Mesothelial cell of epicardium (in vitro differentiated cells): Measurements from ENCODE around the gene ITIH5. TPM values are rescaled to one million over a fixed set of nuclear protein-coding genes. Genes with fewer than 3 reads are reported as not detected.

Source experiments
- DNase-seq, 2 experiments: peaks; one replicate each; pipeline ENCODE4 v3.0.0; 2021; ENCODE audit warnings: low spot score in 2 of 2; ENCODE audit not compliant: unreplicated experiment in 2 of 2
- H3K27ac Mint-ChIP-seq: 2 replicates; pipeline ENCODE4 v1.8.0; 2021; ENCODE audit warnings: mixed read lengths
- H3K27me3 Mint-ChIP-seq: 2 replicates; pipeline ENCODE4 v1.8.0; 2021; ENCODE audit warnings: low read depth, mixed read lengths
- H3K36me3 Mint-ChIP-seq: 2 replicates; pipeline ENCODE4 v1.8.0; 2021; ENCODE audit warnings: mixed read lengths
- H3K4me1 Mint-ChIP-seq: 2 replicates; pipeline ENCODE4 v1.8.0; 2021; ENCODE audit warnings: mixed read lengths
- H3K4me3 Mint-ChIP-seq: 2 replicates; pipeline ENCODE4 v1.8.0; 2021; ENCODE audit warnings: mild to moderate bottlenecking, moderate library complexity, mixed read lengths
- H3K9me3 Mint-ChIP-seq: 2 replicates; pipeline ENCODE4 v1.8.0; 2021; ENCODE audit warnings: mixed read lengths
- total RNA-seq: library from RNA; stranded (reverse); gene quantifications from 3 replicates; pipeline ENCODE4 v1.2.1, GENCODE V29; 2021
- TF ChIP-seq, protein P1 (sequence below): fragments of 200-600 bp; sonication (generic); IDR thresholded peaks from one replicate; pipeline ENCODE4 v1.5.0; 2021; ENCODE audit warnings: antibody characterized with exemption; ENCODE audit not compliant: unreplicated experiment

The ITIH5 gene
- total RNA-seq, 1 donor from 2014 or later = 21.0 TPM

GRCh38 chr10:7596356-7596755, 70.4 kb downstream of the ITIH5 start:
- Mint-ChIP-seq H3K27me3 (peaks cover 4% of the 10 kb centered on the region), H3K36me3 (no peaks in the 10 kb centered on the region), H3K4me1 (no peaks in the 10 kb centered on the region), H3K27ac (no peak overlapping the region), H3K4me3 (no peak overlapping the region), H3K9me3 (no peaks in the 10 kb centered on the region)
- no peak for DNase-seq
- TF ChIP-seq, protein P1, sequence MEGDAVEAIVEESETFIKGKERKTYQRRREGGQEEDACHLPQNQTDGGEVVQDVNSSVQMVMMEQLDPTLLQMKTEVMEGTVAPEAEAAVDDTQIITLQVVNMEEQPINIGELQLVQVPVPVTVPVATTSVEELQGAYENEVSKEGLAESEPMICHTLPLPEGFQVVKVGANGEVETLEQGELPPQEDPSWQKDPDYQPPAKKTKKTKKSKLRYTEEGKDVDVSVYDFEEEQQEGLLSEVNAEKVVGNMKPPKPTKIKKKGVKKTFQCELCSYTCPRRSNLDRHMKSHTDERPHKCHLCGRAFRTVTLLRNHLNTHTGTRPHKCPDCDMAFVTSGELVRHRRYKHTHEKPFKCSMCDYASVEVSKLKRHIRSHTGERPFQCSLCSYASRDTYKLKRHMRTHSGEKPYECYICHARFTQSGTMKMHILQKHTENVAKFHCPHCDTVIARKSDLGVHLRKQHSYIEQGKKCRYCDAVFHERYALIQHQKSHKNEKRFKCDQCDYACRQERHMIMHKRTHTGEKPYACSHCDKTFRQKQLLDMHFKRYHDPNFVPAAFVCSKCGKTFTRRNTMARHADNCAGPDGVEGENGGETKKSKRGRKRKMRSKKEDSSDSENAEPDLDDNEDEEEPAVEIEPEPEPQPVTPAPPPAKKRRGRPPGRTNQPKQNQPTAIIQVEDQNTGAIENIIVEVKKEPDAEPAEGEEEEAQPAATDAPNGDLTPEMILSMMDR = no peak

- no peak overlapping the region for H3K4me3 Mint-ChIP-seq
- TF ChIP-seq, protein P1 = no peak
- DNase-seq = no peak
- H3K27me3 Mint-ChIP-seq = peaks cover 8% of the 10 kb centered on the region
- no peaks in the 10 kb centered on the region for H3K36me3 Mint-ChIP-seq
- no peaks in the 10 kb centered on the region for H3K9me3 Mint-ChIP-seq
- H3K27ac Mint-ChIP-seq = no peak overlapping the region
- H3K4me1 Mint-ChIP-seq = no peaks in the 10 kb centered on the region
These were observed 72.9 kb downstream of the ITIH5 start for GRCh38 chr10:7593905-7594304.

DNA sequence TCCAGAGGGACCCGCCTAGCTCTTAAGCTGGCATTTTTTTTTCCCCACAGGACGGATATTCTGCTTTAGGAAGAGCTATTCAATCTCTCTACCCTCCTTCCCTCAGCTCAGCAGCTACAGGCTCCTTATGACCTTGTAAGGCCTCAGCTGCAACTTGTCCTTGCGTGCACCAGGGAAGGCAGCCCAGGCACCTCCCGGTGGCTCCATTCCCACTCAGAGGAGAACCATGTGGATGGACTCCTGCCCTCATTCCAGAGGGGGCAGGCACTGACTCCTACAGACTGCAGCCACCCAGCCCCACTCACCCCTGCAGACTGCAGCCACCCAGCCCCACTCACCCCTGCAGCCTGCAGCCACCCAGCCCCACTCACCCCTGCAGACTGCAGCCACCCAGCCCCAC, 73.7 kb downstream of the ITIH5 start:
- Mint-ChIP-seq H3K4me3 (no peak overlapping the region), H3K27me3 (peaks cover 8% of the 10 kb centered on the region), H3K36me3 (no peaks in the 10 kb centered on the region), H3K4me1 (no peaks in the 10 kb centered on the region), H3K27ac (no peak overlapping the region), H3K9me3 (no peaks in the 10 kb centered on the region)
- TF ChIP-seq, protein P1 = no peak
- DNase-seq = no peak

GRCh38 chr10:7592627-7593026, 74.1 kb downstream of the ITIH5 start:
- Mint-ChIP-seq H3K4me3 (no peak overlapping the region), H3K27ac (no peak overlapping the region), H3K27me3 (peaks cover 8% of the 10 kb centered on the region), H3K4me1 (no peaks in the 10 kb centered on the region), H3K9me3 (no peaks in the 10 kb centered on the region), H3K36me3 (no peaks in the 10 kb centered on the region)
- TF ChIP-seq, protein P1 = no peak
- DNase-seq = no peak

DNA sequence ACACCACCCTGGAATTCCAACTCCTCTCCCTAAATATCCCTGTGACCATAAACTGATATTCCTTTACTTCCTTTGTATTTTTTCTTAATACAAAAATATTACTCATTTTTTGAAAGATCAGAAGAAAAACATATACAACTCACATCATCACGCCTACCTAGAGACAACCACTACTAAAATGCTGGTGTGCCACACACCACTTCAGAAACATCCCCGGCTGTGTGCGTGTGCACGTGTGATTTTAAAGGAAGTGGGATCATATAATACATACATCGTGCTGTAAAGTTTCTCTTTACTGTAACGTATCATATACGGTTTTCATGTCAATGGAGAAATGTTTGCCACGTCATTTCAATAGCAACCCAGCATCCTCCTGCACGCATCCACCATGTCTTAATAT, 76.5 kb downstream of the ITIH5 start:
- TF ChIP-seq, protein P1 = no peak
- no peak overlapping the region for H3K27ac Mint-ChIP-seq
- H3K36me3 Mint-ChIP-seq = no peaks in the 10 kb centered on the region
- DNase-seq = no peak
- no peaks in the 10 kb centered on the region for H3K9me3 Mint-ChIP-seq
- no peak overlapping the region for H3K4me3 Mint-ChIP-seq
- H3K27me3 Mint-ChIP-seq = peaks cover 8% of the 10 kb centered on the region
- H3K4me1 Mint-ChIP-seq = no peaks in the 10 kb centered on the region

DNA sequence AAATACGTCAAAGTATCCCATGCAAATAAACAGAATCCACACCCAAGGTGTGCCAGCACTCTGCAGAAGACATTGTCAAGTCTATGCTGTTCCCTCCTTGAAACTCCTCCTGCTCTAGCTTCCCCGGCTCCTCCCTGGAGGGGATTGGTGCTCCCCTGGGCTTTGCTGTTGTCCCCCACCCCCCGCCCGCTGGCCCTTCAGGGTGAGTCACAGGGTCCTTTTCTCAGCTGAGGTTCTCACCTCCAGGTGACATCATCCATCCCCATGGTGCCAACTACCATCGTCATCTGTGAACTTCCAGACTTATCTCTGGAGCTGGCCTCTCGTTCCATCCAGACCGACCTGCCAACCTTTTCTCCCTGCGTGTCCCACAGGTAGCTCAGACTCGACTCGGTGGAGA, 77.0 kb downstream of the ITIH5 start:
- peaks cover 8% of the 10 kb centered on the region for H3K27me3 Mint-ChIP-seq
- no peaks in the 10 kb centered on the region for H3K36me3 Mint-ChIP-seq

More for the DNA sequence above, 77.0 kb downstream of the ITIH5 start:
- TF ChIP-seq, protein P1 = no peak
- no peak overlapping the region for H3K4me3 Mint-ChIP-seq
- no peaks in the 10 kb centered on the region for H3K4me1 Mint-ChIP-seq
- no peaks in the 10 kb centered on the region for H3K9me3 Mint-ChIP-seq
- H3K27ac Mint-ChIP-seq = no peak overlapping the region
- no peak for DNase-seq
